ENCODE measurements around the gene OTOA.
"Not testable (repeated sequence)": the region's sequence is repeated elsewhere in the genome, so short reads cannot be mapped to it uniquely, and the experiment has no call there.

The OTOA gene

GRCh38 chr16:21625026-21625425 is 38.7 kb upstream of the OTOA start:
- TF ChIP-seq ZFX (IDR thresholded peaks at IDR 0.05; ENCODE audit: borderline replicate concordance) (no peak), CTCF (IDR thresholded peaks at IDR 0.05) (no peak)
- no peak overlapping the region for H3K27ac ChIP-seq

GRCh38 chr16:21626659-21627277 is 37.0 kb upstream of the OTOA start:
- no peak overlapping the region for H3K27ac ChIP-seq

GRCh38 chr16:21628121-21628726 is 35.5 kb upstream of the OTOA start:
- H3K27ac ChIP-seq: no peak overlapping the region
- TF ChIP-seq ZFX (IDR thresholded peaks at IDR 0.05; ENCODE audit: borderline replicate concordance): no peak
- no peak for TF ChIP-seq CTCF (IDR thresholded peaks at IDR 0.05)

More at GRCh38 chr16:21626659-21627277, 37.0 kb upstream of the OTOA start:
- no peak for TF ChIP-seq CTCF (IDR thresholded peaks at IDR 0.05)
- no peak for TF ChIP-seq ZFX (IDR thresholded peaks at IDR 0.05; ENCODE audit: borderline replicate concordance)

- TF ChIP-seq CTCF (IDR thresholded peaks at IDR 0.05): no peak
- H3K27ac ChIP-seq: no peak overlapping the region
Measured at GRCh38 chr16:21628772-21629171, 35.0 kb upstream of the OTOA start.

GRCh38 chr16:21629616-21630539 is 33.9 kb upstream of the OTOA start:
- not testable (repeated sequence) for H3K27ac ChIP-seq

GRCh38 chr16:21630866-21631265 is 32.9 kb upstream of the OTOA start:
- not testable (repeated sequence) for H3K27ac ChIP-seq

GRCh38 chr16:21631376-21631775 is 32.4 kb upstream of the OTOA start:
- not testable (repeated sequence) for H3K27ac ChIP-seq

- not testable (repeated sequence) for H3K27ac ChIP-seq
Measured at GRCh38 chr16:21631951-21632575, 31.7 kb upstream of the OTOA start.

GRCh38 chr16:21634216-21634615 is 29.6 kb upstream of the OTOA start:
- no peak overlapping the region for H3K27ac ChIP-seq
- TF ChIP-seq CTCF (IDR thresholded peaks at IDR 0.05) (no peak), ZFX (IDR thresholded peaks at IDR 0.05; ENCODE audit: borderline replicate concordance) (no peak)

- H3K27ac ChIP-seq: not testable (repeated sequence)
Measured at GRCh38 chr16:21635694-21636093, 28.1 kb upstream of the OTOA start.
